ENCODE measurements around the gene AQP4. TPM values are rescaled to one million over a fixed set of nuclear protein-coding genes. Genes with fewer than 3 reads are reported as not detected.

Gene AQP4
- total RNA-seq, 2 donors from 2014 or later, result not detected

GRCh38 chr18:26812462-26812861, 53.0 kb downstream of the AQP4 start:
- no peak for ATAC-seq (replicated peaks)
- no peaks in the 10 kb centered on the region for H3K4me1 Mint-ChIP-seq
- no peak overlapping the region for H3K27ac Mint-ChIP-seq
- H3K4me3 Mint-ChIP-seq, result no peak overlapping the region
- no peaks in the 10 kb centered on the region for H3K27me3 Mint-ChIP-seq
- no peaks in the 10 kb centered on the region for H3K36me3 Mint-ChIP-seq (ENCODE audit: low read depth)
- H3K9me3 Mint-ChIP-seq, result peaks cover 23% of the 10 kb centered on the region

GRCh38 chr18:26809346-26809745, 56.2 kb downstream of the AQP4 start:
- no peaks in the 10 kb centered on the region for H3K27me3 Mint-ChIP-seq
- H3K27ac Mint-ChIP-seq, result no peak overlapping the region
- H3K4me1 Mint-ChIP-seq, result no peaks in the 10 kb centered on the region
- H3K4me3 Mint-ChIP-seq, result no peak overlapping the region
- H3K9me3 Mint-ChIP-seq, result peaks cover 21% of the 10 kb centered on the region
- no peak for ATAC-seq (replicated peaks)
- H3K36me3 Mint-ChIP-seq (ENCODE audit: low read depth), result no peaks in the 10 kb centered on the region

- Mint-ChIP-seq H3K4me3 (no peak overlapping the region), H3K9me3 (peaks cover 16% of the 10 kb centered on the region), H3K27me3 (no peaks in the 10 kb centered on the region), H3K36me3 (ENCODE audit: low read depth) (no peaks in the 10 kb centered on the region), H3K27ac (no peak overlapping the region), H3K4me1 (no peaks in the 10 kb centered on the region)
- ATAC-seq (replicated peaks), result no peak
Measured at GRCh38 chr18:26806224-26806623, 59.3 kb downstream of the AQP4 start.

- no peaks in the 10 kb centered on the region for H3K36me3 Mint-ChIP-seq (ENCODE audit: low read depth)
- no peak overlapping the region for H3K4me3 Mint-ChIP-seq
- no peak for ATAC-seq (replicated peaks)
- no peaks in the 10 kb centered on the region for H3K4me1 Mint-ChIP-seq
- peaks cover 12% of the 10 kb centered on the region for H3K9me3 Mint-ChIP-seq
- H3K27ac Mint-ChIP-seq, result no peak overlapping the region
- no peaks in the 10 kb centered on the region for H3K27me3 Mint-ChIP-seq
Measured at GRCh38 chr18:26804519-26804918, 61.0 kb downstream of the AQP4 start.

DNA sequence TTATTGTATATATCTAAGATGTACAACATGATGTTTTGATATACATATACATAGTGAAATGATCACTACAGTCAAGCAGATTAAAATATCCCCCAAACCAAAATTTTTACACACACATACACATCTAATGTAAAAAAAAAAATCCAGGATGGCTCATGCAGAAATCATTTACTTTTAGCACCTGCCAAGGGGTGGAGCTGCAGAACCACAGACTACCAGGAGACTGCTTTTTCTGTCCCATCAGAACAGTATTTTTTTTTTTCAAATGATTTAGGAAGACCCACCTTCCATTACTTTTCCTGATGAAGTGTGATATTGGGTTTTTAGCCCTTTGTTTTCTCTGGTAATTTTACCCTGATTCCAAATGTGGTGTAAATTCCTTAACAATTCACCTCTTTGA, 61.9 kb downstream of the AQP4 start:
- no peak for ATAC-seq (replicated peaks)
- H3K27ac Mint-ChIP-seq, result no peak overlapping the region

GRCh38 chr18:26802330-26803200, 62.9 kb downstream of the AQP4 start:
- H3K4me1 Mint-ChIP-seq, result no peaks in the 10 kb centered on the region
- ATAC-seq (replicated peaks), result no peak
- H3K27me3 Mint-ChIP-seq, result no peaks in the 10 kb centered on the region
- peaks cover 9% of the 10 kb centered on the region for H3K9me3 Mint-ChIP-seq
- no peak overlapping the region for H3K27ac Mint-ChIP-seq
- no peaks in the 10 kb centered on the region for H3K36me3 Mint-ChIP-seq (ENCODE audit: low read depth)
- H3K4me3 Mint-ChIP-seq, result no peak overlapping the region

More for the DNA sequence above, 61.9 kb downstream of the AQP4 start:
- no peak overlapping the region for H3K4me3 Mint-ChIP-seq
- no peaks in the 10 kb centered on the region for H3K27me3 Mint-ChIP-seq
- peaks cover 6% of the 10 kb centered on the region for H3K9me3 Mint-ChIP-seq
- H3K4me1 Mint-ChIP-seq, result no peaks in the 10 kb centered on the region
- no peaks in the 10 kb centered on the region for H3K36me3 Mint-ChIP-seq (ENCODE audit: low read depth)

Data from activated T-helper 17 cell treated with anti-CD3 and anti-CD28 coated beads, Interleukin-2, amount 50 U/mL, for 72 hours (primary cell).